Activated CD8-positive, alpha-beta T cell treated with anti-CD3 and anti-CD28 coated beads for 36 hours (primary cell): Measurements from ENCODE around the gene SMPDL3B. TPM values are rescaled to one million over a fixed set of nuclear protein-coding genes. Genes with fewer than 3 reads are reported as not detected.

Experiments used
- ATAC-seq: fragments of 200-7000 bp; cut with Tn5 transposase; one replicate; pipeline ENCODE4 v1.10.0; 2021; ENCODE audit warnings: mild to moderate bottlenecking, moderate library complexity
- CTCF ChIA-PET: fragments of 350-600 bp; sonication (Branson Sonifier 250); formaldehyde crosslinking; loops from one replicate; lab custom pipeline; 2021; ENCODE audit warnings: antibody characterized with exemption; lab: Charles Lee
- POLR2A ChIA-PET: fragments of 350-600 bp; sonication (Branson Sonifier 250); formaldehyde crosslinking; loops from one replicate; lab custom pipeline; 2021; ENCODE audit warnings: antibody characterized with exemption; lab: Charles Lee
- DNase-seq: peaks from one replicate; pipeline ENCODE4 v3.0.0-alpha.2; 2020
- H3K27ac Mint-ChIP-seq: one replicate; pipeline ENCODE4 v1.8.0; 2021; ENCODE audit warnings: mild to moderate bottlenecking, mixed read lengths
- H3K27me3 Mint-ChIP-seq: one replicate; pipeline ENCODE4 v1.8.0; 2021; ENCODE audit warnings: mixed read lengths
- H3K36me3 Mint-ChIP-seq: one replicate; pipeline ENCODE4 v1.8.0; 2021; ENCODE audit warnings: low read depth, mixed read lengths
- H3K4me1 Mint-ChIP-seq: one replicate; pipeline ENCODE4 v1.8.0; 2021; ENCODE audit warnings: low read depth, mixed read lengths
- H3K4me3 Mint-ChIP-seq: one replicate; pipeline ENCODE4 v1.8.0; 2021; ENCODE audit warnings: mild to moderate bottlenecking, moderate library complexity, mixed read lengths
- H3K9me3 Mint-ChIP-seq: one replicate; pipeline ENCODE4 v1.8.0; 2021; ENCODE audit warnings: mixed read lengths
- intact Hi-C: fragments of 100-400 bp; cut with micrococcal nuclease; formaldehyde crosslinking; loops from one replicate; pipeline ENCODE4 v1.10.0; 2022
- total RNA-seq, 2 experiments: library from RNA; stranded (reverse); gene quantifications; one replicate each; pipeline ENCODE4 v1.2.3, GENCODE V29; 2021
- TF ChIP-seq, protein P1 (sequence below): fragments of 200-600 bp; IDR thresholded peaks from one replicate; pipeline ENCODE4 v1.8.0; 2022; ENCODE audit warnings: antibody characterized with exemption, mild to moderate bottlenecking

The SMPDL3B gene
- total RNA-seq, 2 experiments from 2014 or later, result 0.27 to 0.38 TPM

DNA sequence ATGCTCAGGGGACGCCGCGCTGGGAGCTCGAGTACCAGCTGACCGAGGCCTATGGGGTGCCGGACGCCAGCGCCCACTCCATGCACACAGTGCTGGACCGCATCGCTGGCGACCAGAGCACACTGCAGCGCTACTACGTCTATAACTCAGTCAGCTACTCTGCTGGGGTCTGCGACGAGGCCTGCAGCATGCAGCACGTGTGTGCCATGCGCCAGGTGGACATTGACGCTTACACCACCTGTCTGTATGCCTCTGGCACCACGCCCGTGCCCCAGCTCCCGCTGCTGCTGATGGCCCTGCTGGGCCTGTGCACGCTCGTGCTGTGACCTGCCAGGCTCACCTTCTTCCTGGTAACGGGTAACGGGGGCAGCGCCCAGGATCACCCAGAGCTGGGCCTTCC lies 23.7 kb downstream of the SMPDL3B start:
- Mint-ChIP-seq H3K4me1 (peaks cover 19% of the 10 kb centered on the region), H3K4me3 (peak overlapping the region; percentile 76), H3K9me3 (no peaks in the 10 kb centered on the region), H3K27me3 (no peaks in the 10 kb centered on the region), H3K36me3 (no peaks in the 10 kb centered on the region), H3K27ac (no peak overlapping the region)
- no peak for ATAC-seq
- TF ChIP-seq, protein P1, sequence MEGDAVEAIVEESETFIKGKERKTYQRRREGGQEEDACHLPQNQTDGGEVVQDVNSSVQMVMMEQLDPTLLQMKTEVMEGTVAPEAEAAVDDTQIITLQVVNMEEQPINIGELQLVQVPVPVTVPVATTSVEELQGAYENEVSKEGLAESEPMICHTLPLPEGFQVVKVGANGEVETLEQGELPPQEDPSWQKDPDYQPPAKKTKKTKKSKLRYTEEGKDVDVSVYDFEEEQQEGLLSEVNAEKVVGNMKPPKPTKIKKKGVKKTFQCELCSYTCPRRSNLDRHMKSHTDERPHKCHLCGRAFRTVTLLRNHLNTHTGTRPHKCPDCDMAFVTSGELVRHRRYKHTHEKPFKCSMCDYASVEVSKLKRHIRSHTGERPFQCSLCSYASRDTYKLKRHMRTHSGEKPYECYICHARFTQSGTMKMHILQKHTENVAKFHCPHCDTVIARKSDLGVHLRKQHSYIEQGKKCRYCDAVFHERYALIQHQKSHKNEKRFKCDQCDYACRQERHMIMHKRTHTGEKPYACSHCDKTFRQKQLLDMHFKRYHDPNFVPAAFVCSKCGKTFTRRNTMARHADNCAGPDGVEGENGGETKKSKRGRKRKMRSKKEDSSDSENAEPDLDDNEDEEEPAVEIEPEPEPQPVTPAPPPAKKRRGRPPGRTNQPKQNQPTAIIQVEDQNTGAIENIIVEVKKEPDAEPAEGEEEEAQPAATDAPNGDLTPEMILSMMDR, result no peak
- DNase-seq, result no peak
- ChIA-PET CTCF (interaction anchor here (1.0 to 2.2 kb wide), 2 partner anchors 19 to 31 kb away, joined by 4 to 13 read pairs; no protein-coding TSS in a partner anchor), POLR2A (interaction anchor here (1.6 to 1.7 kb wide), 3 partner anchors 10 to 17 kb away, joined by 3 to 4 read pairs (median 4); no protein-coding TSS in a partner anchor)
- intact Hi-C loops, result no loop called here

- ATAC-seq (peak; percentile 99), DNase-seq (peak; percentile 85)
- POLR2A ChIA-PET, result interaction anchor here (1.1 to 1.8 kb wide), 3 partner anchors 8 to 128 kb away, joined by 3 to 4 read pairs (median 4); partner anchors contain the start of gene EYA3
- H3K4me1 Mint-ChIP-seq, result peaks cover 19% of the 10 kb centered on the region
- CTCF ChIA-PET, result interaction anchor here (0.7 to 2.2 kb wide), 8 partner anchors 11 to 249 kb away, joined by 3 to 13 read pairs (median 4); no protein-coding TSS in a partner anchor
- H3K4me3 Mint-ChIP-seq, result peak within 1 kb of the TSS; percentile 76
- TF ChIP-seq, protein P1, result no peak
- H3K9me3 Mint-ChIP-seq, result no peaks in the 10 kb centered on the region
- H3K36me3 Mint-ChIP-seq, result no peaks in the 10 kb centered on the region
- H3K27ac Mint-ChIP-seq, result peak within 1 kb of the TSS; percentile 78
- H3K27me3 Mint-ChIP-seq, result no peaks in the 10 kb centered on the region
- intact Hi-C loops, result no loop called here
Observed at GRCh38 chr1:27959792-27960603, 25.2 kb downstream of the SMPDL3B start, which contains the start of gene XKR8. XKR8 (plus strand) TSS chr1:27959973; CDS start chr1:27960070, 97 bp downstream.

DNA sequence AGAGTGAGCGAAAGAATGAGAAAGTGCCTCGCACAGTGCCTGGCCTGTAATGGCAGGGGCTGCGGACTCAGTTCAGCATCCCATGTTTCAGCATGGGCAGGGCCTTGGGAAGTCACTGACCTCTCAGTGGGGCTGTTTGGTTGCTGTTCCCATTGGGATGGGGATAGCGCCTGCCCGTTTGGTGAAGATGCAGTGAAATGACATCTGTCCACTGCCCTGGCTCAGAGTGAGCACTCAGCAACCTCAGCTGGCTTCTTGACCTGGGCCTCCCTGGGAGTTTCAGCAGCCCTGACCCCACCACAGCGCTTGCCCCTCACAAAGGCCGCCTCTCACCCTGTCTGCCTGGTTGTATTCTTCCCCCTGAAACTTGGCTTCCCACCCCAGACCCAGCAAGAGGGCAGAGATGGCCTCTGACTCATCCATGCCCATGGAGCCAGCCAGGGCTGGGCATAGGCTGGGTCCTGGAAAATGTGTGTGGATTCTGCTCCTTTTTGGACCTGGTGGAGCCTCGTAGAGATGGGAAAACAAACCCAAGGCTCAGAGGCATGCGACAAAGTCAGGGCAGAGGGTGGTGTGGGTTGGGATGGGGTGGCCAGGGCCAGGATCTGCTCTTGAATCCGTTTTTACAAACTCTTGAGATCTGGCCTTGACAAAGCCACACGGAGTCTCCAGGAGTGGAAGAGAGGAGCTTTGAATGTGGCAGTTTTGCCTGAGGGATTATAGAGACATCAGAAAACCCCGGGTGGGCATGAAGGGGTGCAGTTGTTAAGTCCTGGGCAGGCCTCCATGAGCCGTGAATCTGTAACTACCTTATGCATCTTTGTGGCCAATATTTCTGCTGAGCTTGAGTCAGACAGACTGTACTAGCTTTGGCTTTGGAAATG lies 26.2 kb downstream of the SMPDL3B start:
- Mint-ChIP-seq H3K4me1 (peaks cover 19% of the 10 kb centered on the region), H3K36me3 (no peaks in the 10 kb centered on the region), H3K4me3 (peak overlapping the region; percentile 76), H3K27me3 (no peaks in the 10 kb centered on the region), H3K9me3 (no peaks in the 10 kb centered on the region), H3K27ac (peak overlapping the region; percentile 64)
- ATAC-seq, result no peak
- DNase-seq, result no peak
- CTCF ChIA-PET, result interaction anchor here (0.7 to 1.2 kb wide), 3 partner anchors 10 to 20 kb away, joined by 3 to 5 read pairs (median 4); no protein-coding TSS in a partner anchor
- POLR2A ChIA-PET, result interaction anchor here (1.0 to 1.8 kb wide), 3 partner anchors 10 to 127 kb away, joined by 3 to 5 read pairs (median 4); partner anchors contain the start of gene EYA3
- intact Hi-C loops, result no loop called here
- TF ChIP-seq, protein P1, result no peak

GRCh38 chr1:27961646-27962221 lies 26.9 kb downstream of the SMPDL3B start:
- POLR2A ChIA-PET, result interaction anchor here (1.0 to 1.8 kb wide), 2 partner anchors 10 to 127 kb away, joined by 4 to 5 read pairs; partner anchors contain the start of gene EYA3
- CTCF ChIA-PET, result no interaction called here
- Mint-ChIP-seq H3K4me1 (peaks cover 19% of the 10 kb centered on the region), H3K4me3 (peak overlapping the region; percentile 76), H3K27me3 (no peaks in the 10 kb centered on the region), H3K9me3 (no peaks in the 10 kb centered on the region), H3K27ac (peak overlapping the region; percentile 64), H3K36me3 (peaks cover 1% of the 10 kb centered on the region)
- intact Hi-C loops, result no loop called here
- DNase-seq (no peak), ATAC-seq (no peak)
- TF ChIP-seq, protein P1, result no peak
